Aorta (tissue), 4 donors: ENCODE measurements around the gene AP3D1. TPM values are rescaled to one million over a fixed set of nuclear protein-coding genes. Genes with fewer than 3 reads are reported as not detected.

Source experiments
- polyA plus RNA-seq, 2 donors: library from polyadenylated mRNA; stranded (reverse); fragments of 200-250 nt; gene quantifications; one replicate each; pipeline ENCODE4 v1.2.3, GENCODE V29; 2013
- total RNA-seq, 2 donors: library from RNA; stranded (reverse); fragmentation: NEBNext Ultra II Directional; extraction: Animal tissue kit (Norgen Biotek cat#: 25700); gene quantifications; one replicate each; pipeline ENCODE4 v1.2.1, GENCODE V29; 2021
- donor health status: healthy with polysubstance abuse.
- donor health status: Bipolar disorder and iron deficiency.
- donor health status: DM: no; HTN: no; CAD: no.
- donor health status: DM: yes; HTN: yes; CAD: no.

Gene AP3D1
- total and polyA plus RNA-seq, 4 donors = 31.7 to 84.3 (median 68.3) TPM

Other genes starting within 250 kb of the AP3D1 start
- gene ADAT3, start 246.2 kb downstream of the AP3D1 start, total RNA-seq = 1 to 10 TPM; 3.3 to 5.5 TPM
- gene ADAT3, start 246.2 kb downstream of the AP3D1 start, polyA plus RNA-seq = 1 to 10 TPM; 1.5 to 5.6 TPM
- gene SCAMP4, start 246.2 kb downstream of the AP3D1 start, total RNA-seq = 10 to 100 TPM; 38.8 to 49.6 TPM
- gene SCAMP4, start 246.2 kb downstream of the AP3D1 start, polyA plus RNA-seq = 10 to 100 TPM; 10.1 to 19.1 TPM
- 10 to 100 TPM; 41.0 to 51.7 TPM for gene CSNK1G2, start 210.4 kb downstream of the AP3D1 start, total RNA-seq
- gene CSNK1G2, start 210.4 kb downstream of the AP3D1 start, polyA plus RNA-seq = 10 to 100 TPM; 51.1 to 59.8 TPM
- gene BTBD2, start 135.9 kb downstream of the AP3D1 start, total RNA-seq = 10 to 100 TPM; 46.2 to 62.7 TPM
- gene BTBD2, start 135.9 kb downstream of the AP3D1 start, polyA plus RNA-seq = 10 to 100 TPM; 27.5 to 56.7 TPM
- 100 to 1,000 TPM in 1 of 2 donors, 10 to 100 TPM in 1; 93.0 to 103 TPM for gene MKNK2, start 100.3 kb downstream of the AP3D1 start, total RNA-seq
- 10 to 100 TPM; 49.3 to 68.1 TPM for gene MKNK2, start 100.3 kb downstream of the AP3D1 start, polyA plus RNA-seq
- gene MOB3A, start 55.2 kb downstream of the AP3D1 start, total RNA-seq = 10 to 100 TPM; 41.1 to 43.6 TPM
- 10 to 100 TPM; 12.5 to 15.5 TPM for gene MOB3A, start 55.2 kb downstream of the AP3D1 start, polyA plus RNA-seq
- 1 to 10 TPM; 1.6 to 3.6 TPM for gene IZUMO4, start 54.7 kb downstream of the AP3D1 start, total RNA-seq
- 10 to 100 TPM in 1 of 2 donors, 1 to 10 TPM in 1; 5.5 to 25.2 TPM for gene IZUMO4, start 54.7 kb downstream of the AP3D1 start, polyA plus RNA-seq
- 10 to 100 TPM; 22.6 to 24.8 TPM for gene DOT1L, start 12.4 kb upstream of the AP3D1 start, total RNA-seq
- 1 to 10 TPM; 4.4 to 4.9 TPM for gene DOT1L, start 12.4 kb upstream of the AP3D1 start, polyA plus RNA-seq
- gene PLEKHJ1, start 84.8 kb upstream of the AP3D1 start, total RNA-seq = 10 to 100 TPM; 24.9 to 37.7 TPM
- 10 to 100 TPM; 50.9 to 56.2 TPM for gene PLEKHJ1, start 84.8 kb upstream of the AP3D1 start, polyA plus RNA-seq
- gene SF3A2, start 85.3 kb upstream of the AP3D1 start, total RNA-seq = 10 to 100 TPM; 56.1 to 62.2 TPM
- 10 to 100 TPM; 23.8 to 64.9 TPM for gene SF3A2, start 85.3 kb upstream of the AP3D1 start, polyA plus RNA-seq
- 1 to 10 TPM; 1.5 to 1.8 TPM for gene AMH, start 97.8 kb upstream of the AP3D1 start, total RNA-seq
- gene AMH, start 97.8 kb upstream of the AP3D1 start, polyA plus RNA-seq = 1 to 10 TPM; 1.7 to 3.1 TPM
- gene JSRP1, start 104.9 kb upstream of the AP3D1 start, total RNA-seq = under 1 TPM in 1 of 2 donors, not detected in 1; 0.42 TPM
- under 1 TPM in 1 of 2 donors, not detected in 1; 0.38 TPM for gene JSRP1, start 104.9 kb upstream of the AP3D1 start, polyA plus RNA-seq
- 1 to 10 TPM in 1 of 2 donors, under 1 TPM in 1; 0.93 to 1.5 TPM for gene PEAK3, start 130.6 kb upstream of the AP3D1 start, total RNA-seq
- under 1 TPM in 1 of 2 donors, not detected in 1; 0.88 TPM for gene PEAK3, start 130.6 kb upstream of the AP3D1 start, polyA plus RNA-seq
- gene LINGO3, start 156.6 kb upstream of the AP3D1 start, total RNA-seq = not detected
- under 1 TPM in 1 of 2 donors, not detected in 1; 0.08 TPM for gene LINGO3, start 156.6 kb upstream of the AP3D1 start, polyA plus RNA-seq
- 10 to 100 TPM; 43.7 to 45.8 TPM for gene LSM7, start 177.0 kb upstream of the AP3D1 start, total RNA-seq
- 100 to 1,000 TPM; 133 to 155 TPM for gene LSM7, start 177.0 kb upstream of the AP3D1 start, polyA plus RNA-seq
- gene SPPL2B, start 177.1 kb upstream of the AP3D1 start, total RNA-seq = 10 to 100 TPM; 29.3 to 49.1 TPM
- gene SPPL2B, start 177.1 kb upstream of the AP3D1 start, polyA plus RNA-seq = 10 to 100 TPM; 13.3 to 78.1 TPM
- under 1 TPM; 0.23 to 0.27 TPM for gene TMPRSS9, start 208.7 kb upstream of the AP3D1 start, total RNA-seq
- gene TMPRSS9, start 208.7 kb upstream of the AP3D1 start, polyA plus RNA-seq = not detected